AG10803 (cell line): Measurements from ENCODE around the gene PDF.

Experiments used
- DNase-seq: peaks from one replicate; pipeline ENCODE4 v3.0.0; 2010; ENCODE audit warnings: low read depth
- H3K4me3 ChIP-seq: 2 replicates; pipeline ENCODE4 v1.5.1; 2011; ENCODE audit warnings: mild to moderate bottlenecking, low read length, control low read depth
- CTCF ChIP-seq: conservative IDR thresholded peaks from 2 replicates; pipeline ENCODE4 v1.5.1; 2011; ENCODE audit warnings: mild to moderate bottlenecking, low read length, control low read depth, inconsistent platforms

The PDF gene

GRCh38 chr16:69320740-69321073 lies 9.7 kb downstream of the PDF start:
- no peak for TF ChIP-seq CTCF
- H3K4me3 ChIP-seq = no peak overlapping the region
- no peak for DNase-seq

- DNase-seq = no peak
- H3K4me3 ChIP-seq = no peak overlapping the region
- TF ChIP-seq CTCF = no peak
These were observed 10.3 kb downstream of the PDF start for GRCh38 chr16:69319826-69320739.

GRCh38 chr16:69319381-69319780 lies 11.0 kb downstream of the PDF start:
- no peak for DNase-seq
- no peak for TF ChIP-seq CTCF
- H3K4me3 ChIP-seq = no peak overlapping the region

DNA sequence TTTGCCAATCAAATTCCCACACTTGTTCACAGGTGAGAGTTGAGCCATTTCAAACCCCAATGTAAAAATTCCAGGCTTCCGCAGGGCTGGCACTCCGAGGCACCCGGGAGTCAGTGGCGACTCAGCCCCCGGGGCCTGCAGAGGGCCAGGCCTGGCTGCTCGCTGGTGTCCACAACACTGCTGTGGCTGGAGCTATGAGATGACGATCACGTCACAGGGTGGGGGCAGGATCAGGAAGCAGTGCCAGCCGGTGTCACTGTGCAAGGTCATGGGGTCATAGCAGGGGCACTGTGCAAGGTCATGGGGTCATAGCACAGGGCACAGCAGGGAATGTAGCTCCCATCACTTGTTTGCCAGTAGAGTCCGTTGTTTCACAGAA lies 11.5 kb downstream of the PDF start:
- no peak for TF ChIP-seq CTCF
- DNase-seq = no peak
- H3K4me3 ChIP-seq = no peak overlapping the region

GRCh38 chr16:69318177-69318910 lies 12.0 kb downstream of the PDF start:
- TF ChIP-seq CTCF = no peak
- DNase-seq = no peak
- no peak overlapping the region for H3K4me3 ChIP-seq

DNA sequence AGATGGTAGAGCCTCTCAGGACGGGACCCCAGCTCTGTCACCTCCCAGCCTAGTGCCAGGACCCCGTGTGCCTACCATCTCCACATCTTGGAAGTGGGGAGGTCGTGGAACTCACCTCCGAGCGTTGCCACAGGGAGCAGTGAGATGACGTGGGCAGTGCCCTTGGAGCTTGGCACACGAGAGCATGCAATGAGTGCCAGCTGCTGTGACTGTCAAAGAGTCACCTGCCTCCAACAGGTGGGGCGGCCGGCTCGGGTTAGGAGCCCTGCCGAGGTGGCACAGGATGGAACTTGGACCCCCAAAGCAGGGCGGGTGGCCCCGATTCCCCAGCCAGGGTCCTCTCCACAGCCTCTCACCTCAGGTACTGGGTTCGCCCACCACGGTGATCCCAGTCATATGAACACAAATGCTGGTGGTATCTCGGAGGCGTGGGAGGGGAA lies 13.8 kb downstream of the PDF start:
- H3K4me3 ChIP-seq = no peak overlapping the region
- no peak for TF ChIP-seq CTCF
- no peak for DNase-seq
